ENCODE measurements around the gene IGF1R. TPM values are rescaled to one million over a fixed set of nuclear protein-coding genes. Genes with fewer than 3 reads are reported as not detected.

The IGF1R gene
- total RNA-seq, 1 experiment from 2014 or later, result 3.8 TPM

- Histone ChIP-seq H3K9me3 (ENCODE audit: low read length) (no peaks in the 10 kb centered on the region), H3K4me2 (ENCODE audit: low read length) (no peak overlapping the region), H2AFZ (ENCODE audit: low read length) (no peak overlapping the region), H3K9ac (ENCODE audit: low read length) (no peak overlapping the region), H3K4me1 (ENCODE audit: insufficient read depth, low read length) (no peaks in the 10 kb centered on the region), H4K20me1 (ENCODE audit: low read length) (no peaks in the 10 kb centered on the region), H3K4me3 (ENCODE audit: low read length) (no peak overlapping the region), H3K9me2 (replicated peaks; ENCODE audit: low read length) (no peaks in the 10 kb centered on the region), H3F3A (ENCODE audit: low read length, unreplicated experiment) (no peaks in the 10 kb centered on the region), H3K27me3 (ENCODE audit: low read length) (no peaks in the 10 kb centered on the region), H3K36me3 (ENCODE audit: low read depth, low read length) (no peaks in the 10 kb centered on the region), H3K79me2 (ENCODE audit: low read length) (no peaks in the 10 kb centered on the region), H3K27ac (ENCODE audit: low read length) (no peak overlapping the region)
- DNase-seq, result no peak
- intact Hi-C loops (cut with micrococcal nuclease), result no loop called here
- POLR2A ChIA-PET (ENCODE audit: unreplicated experiment), result no interaction called here
- CTCF ChIA-PET, result no interaction called here
- no TSS peak for BruUV-seq (replicated peaks)
- TF ChIP-seq EZH2phosphoT487 (IDR thresholded peaks at IDR 0.05; ENCODE audit: borderline replicate concordance, low read length) (no peak), EZH2 (IDR thresholded peaks at IDR 0.05; ENCODE audit: low read length, unreplicated experiment) (no peak), CTCF (conservative IDR thresholded peaks at IDR 0.05; ENCODE audit: low read depth, low read length) (no peak)
- no peak for ATAC-seq
Observed at GRCh38 chr15:98812716-98813446, 164.5 kb downstream of the IGF1R start.

- no peaks in the 10 kb centered on the region for H3K79me2 ChIP-seq (ENCODE audit: low read length)
- no peak overlapping the region for H3K4me3 ChIP-seq (ENCODE audit: low read length)
- TF ChIP-seq EZH2phosphoT487 (IDR thresholded peaks at IDR 0.05; ENCODE audit: borderline replicate concordance, low read length), result no peak
- intact Hi-C loops (cut with micrococcal nuclease), result no loop called here
- no peaks in the 10 kb centered on the region for H3K27me3 ChIP-seq (ENCODE audit: low read length)
- POLR2A ChIA-PET (ENCODE audit: unreplicated experiment), result interaction anchor here (0.6 kb wide), 1 partner anchor 415 kb away, joined by 7 read pairs; no protein-coding TSS in a partner anchor
- no peaks in the 10 kb centered on the region for H3K36me3 ChIP-seq (ENCODE audit: low read depth, low read length)
- H4K20me1 ChIP-seq (ENCODE audit: low read length), result no peaks in the 10 kb centered on the region
- no peak for ATAC-seq
- H3K4me2 ChIP-seq (ENCODE audit: low read length), result no peak overlapping the region
- BruUV-seq (replicated peaks), result no TSS peak
- DNase-seq, result no peak
- CTCF ChIA-PET, result interaction anchor here (0.8 kb wide), 1 partner anchor 263 kb away, joined by 4 read pairs; no protein-coding TSS in a partner anchor
- no peak overlapping the region for H3K9ac ChIP-seq (ENCODE audit: low read length)
- no peaks in the 10 kb centered on the region for H3K9me3 ChIP-seq (ENCODE audit: low read length)
- H3K4me1 ChIP-seq (ENCODE audit: insufficient read depth, low read length), result no peaks in the 10 kb centered on the region
- H3F3A ChIP-seq (ENCODE audit: low read length, unreplicated experiment), result no peaks in the 10 kb centered on the region
- no peaks in the 10 kb centered on the region for H3K9me2 ChIP-seq (replicated peaks; ENCODE audit: low read length)
- no peak overlapping the region for H2AFZ ChIP-seq (ENCODE audit: low read length)
- no peak overlapping the region for H3K27ac ChIP-seq (ENCODE audit: low read length)
Observed at GRCh38 chr15:98813951-98814350, 165.6 kb downstream of the IGF1R start.

- no peak overlapping the region for H3K4me2 ChIP-seq (ENCODE audit: low read length)
- TF ChIP-seq CTCF (conservative IDR thresholded peaks at IDR 0.05; ENCODE audit: low read depth, low read length), result no peak
- no peak for TF ChIP-seq EZH2phosphoT487 (IDR thresholded peaks at IDR 0.05; ENCODE audit: borderline replicate concordance, low read length)
- TF ChIP-seq EZH2 (IDR thresholded peaks at IDR 0.05; ENCODE audit: low read length, unreplicated experiment), result no peak
- no peaks in the 10 kb centered on the region for H4K20me1 ChIP-seq (ENCODE audit: low read length)
- no peak overlapping the region for H3K4me3 ChIP-seq (ENCODE audit: low read length)
- no TSS peak for BruUV-seq (replicated peaks)
- no peaks in the 10 kb centered on the region for H3K4me1 ChIP-seq (ENCODE audit: insufficient read depth, low read length)
- no peaks in the 10 kb centered on the region for H3K27me3 ChIP-seq (ENCODE audit: low read length)
- no peak overlapping the region for H3K27ac ChIP-seq (ENCODE audit: low read length)
- no peaks in the 10 kb centered on the region for H3F3A ChIP-seq (ENCODE audit: low read length, unreplicated experiment)
- peak; percentile 24; the same call in 1 of the 2 replicates for ATAC-seq
- no peaks in the 10 kb centered on the region for H3K9me3 ChIP-seq (ENCODE audit: low read length)
- no peak overlapping the region for H2AFZ ChIP-seq (ENCODE audit: low read length)
- H3K9me2 ChIP-seq (replicated peaks; ENCODE audit: low read length), result no peaks in the 10 kb centered on the region
- no peak overlapping the region for H3K9ac ChIP-seq (ENCODE audit: low read length)
- H3K79me2 ChIP-seq (ENCODE audit: low read length), result no peaks in the 10 kb centered on the region
- intact Hi-C loops (cut with micrococcal nuclease), result no loop called here
- ChIA-PET CTCF (no interaction called here), POLR2A (ENCODE audit: unreplicated experiment) (no interaction called here)
- H3K36me3 ChIP-seq (ENCODE audit: low read depth, low read length), result no peaks in the 10 kb centered on the region
- DNase-seq, result no peak
Observed at GRCh38 chr15:98815207-98815606, 166.9 kb downstream of the IGF1R start.
